Measurements from ENCODE around the gene TRIO.

- TF ChIP-seq, protein P1, sequence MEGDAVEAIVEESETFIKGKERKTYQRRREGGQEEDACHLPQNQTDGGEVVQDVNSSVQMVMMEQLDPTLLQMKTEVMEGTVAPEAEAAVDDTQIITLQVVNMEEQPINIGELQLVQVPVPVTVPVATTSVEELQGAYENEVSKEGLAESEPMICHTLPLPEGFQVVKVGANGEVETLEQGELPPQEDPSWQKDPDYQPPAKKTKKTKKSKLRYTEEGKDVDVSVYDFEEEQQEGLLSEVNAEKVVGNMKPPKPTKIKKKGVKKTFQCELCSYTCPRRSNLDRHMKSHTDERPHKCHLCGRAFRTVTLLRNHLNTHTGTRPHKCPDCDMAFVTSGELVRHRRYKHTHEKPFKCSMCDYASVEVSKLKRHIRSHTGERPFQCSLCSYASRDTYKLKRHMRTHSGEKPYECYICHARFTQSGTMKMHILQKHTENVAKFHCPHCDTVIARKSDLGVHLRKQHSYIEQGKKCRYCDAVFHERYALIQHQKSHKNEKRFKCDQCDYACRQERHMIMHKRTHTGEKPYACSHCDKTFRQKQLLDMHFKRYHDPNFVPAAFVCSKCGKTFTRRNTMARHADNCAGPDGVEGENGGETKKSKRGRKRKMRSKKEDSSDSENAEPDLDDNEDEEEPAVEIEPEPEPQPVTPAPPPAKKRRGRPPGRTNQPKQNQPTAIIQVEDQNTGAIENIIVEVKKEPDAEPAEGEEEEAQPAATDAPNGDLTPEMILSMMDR (conservative IDR thresholded peaks at IDR 0.05; ENCODE audit: low read depth, low read length) = no peak
- no peak for TF ChIP-seq EZH2 (IDR thresholded peaks at IDR 0.05; ENCODE audit: borderline replicate concordance, low read depth, low read length, poor library complexity, severe bottlenecking)
Measured at GRCh38 chr5:14532180-14532579, 389.0 kb downstream of the TRIO start.

Data from A673 (cell line).